MM.1S (cell line): ENCODE data around the gene GAREM1.

Source experiments
- DNase-seq: peaks from one replicate; pipeline ENCODE4 v3.0.0-alpha.2; 2015
- H2AFZ ChIP-seq: fragments of 300-600 bp; sonication (generic); 2 replicates; pipeline ENCODE4 v1.6.0; 2016; ENCODE audit warnings: antibody characterized with exemption, low read length
- H3F3A ChIP-seq: fragments of 300-600 bp; sonication (generic); 2 replicates; pipeline ENCODE4 v1.6.1; 2016; ENCODE audit warnings: mild to moderate bottlenecking, antibody characterized with exemption, low read length, moderate library complexity, mixed read lengths; ENCODE audit not compliant: insufficient read depth
- H3K27ac ChIP-seq: fragments of 300-600 bp; sonication (generic); 2 replicates; pipeline ENCODE4 v1.5.1; 2016; ENCODE audit warnings: mild to moderate bottlenecking, low read length
- H3K27me3 ChIP-seq: fragments of 300-600 bp; sonication (generic); replicated peaks from 2 replicates; pipeline ENCODE4 v1.6.0; 2016; ENCODE audit warnings: low read length; ENCODE audit not compliant: insufficient read depth
- H3K36me3 ChIP-seq: fragments of 300-600 bp; sonication (generic); replicated peaks from 2 replicates; pipeline ENCODE4 v1.6.1; 2016; ENCODE audit warnings: mild to moderate bottlenecking, low read length, mixed read lengths; ENCODE audit not compliant: insufficient read depth
- H3K4me1 ChIP-seq: fragments of 300-600 bp; sonication (generic); 2 replicates; pipeline ENCODE4 v1.6.1; 2016; ENCODE audit warnings: low read length, mixed read lengths
- H3K4me2 ChIP-seq: fragments of 300-600 bp; sonication (generic); 2 replicates; pipeline ENCODE4 v1.6.0; 2016; ENCODE audit warnings: low read depth, low read length
- H3K4me3 ChIP-seq: fragments of 300-600 bp; sonication (generic); 2 replicates; pipeline ENCODE4 v1.5.1; 2016; ENCODE audit warnings: low read length, mixed read lengths
- H3K79me2 ChIP-seq: fragments of 300-600 bp; sonication (generic); 2 replicates; pipeline ENCODE4 v1.6.1; 2016; ENCODE audit warnings: mixed run types, low read length, mixed read lengths
- H3K9ac ChIP-seq: fragments of 300-600 bp; sonication (generic); 2 replicates; pipeline ENCODE4 v1.6.1; 2016; ENCODE audit warnings: low read length, mixed read lengths
- H3K9me2 ChIP-seq: fragments of 300-600 bp; sonication (generic); replicated peaks from 2 replicates; pipeline ENCODE4 v1.6.1; 2016; ENCODE audit warnings: mild to moderate bottlenecking, low read length, mixed read lengths; ENCODE audit not compliant: insufficient read depth
- H3K9me3 ChIP-seq: fragments of 300-600 bp; sonication (generic); replicated peaks from 2 replicates; pipeline ENCODE4 v1.6.1; 2016; ENCODE audit warnings: mild to moderate bottlenecking, low read length, mixed read lengths; ENCODE audit not compliant: insufficient read depth
- H4K20me1 ChIP-seq: fragments of 300-600 bp; sonication (generic); 2 replicates; pipeline ENCODE4 v1.6.1; 2016; ENCODE audit warnings: mild to moderate bottlenecking, low read length, moderate library complexity, mixed read lengths; ENCODE audit not compliant: insufficient read depth
- CTCF ChIP-seq: fragments of 300-600 bp; sonication (generic); IDR thresholded peaks from 2 replicates; pipeline ENCODE4 v1.5.1; 2016; ENCODE audit warnings: antibody characterized with exemption, low read length, mixed read lengths
- EZH2 ChIP-seq: fragments of 300-600 bp; sonication (generic); optimal IDR thresholded peaks from 2 replicates; pipeline ENCODE3; 2017; ENCODE audit warnings: low read depth, mild to moderate bottlenecking, antibody characterized with exemption, low read length, mixed read lengths
- EZH2phosphoT487 ChIP-seq: fragments of 300-600 bp; sonication (generic); IDR thresholded peaks from 2 replicates; pipeline ENCODE4 v1.6.1; 2018; ENCODE audit warnings: antibody characterized with exemption, low read length

The GAREM1 gene

DNA sequence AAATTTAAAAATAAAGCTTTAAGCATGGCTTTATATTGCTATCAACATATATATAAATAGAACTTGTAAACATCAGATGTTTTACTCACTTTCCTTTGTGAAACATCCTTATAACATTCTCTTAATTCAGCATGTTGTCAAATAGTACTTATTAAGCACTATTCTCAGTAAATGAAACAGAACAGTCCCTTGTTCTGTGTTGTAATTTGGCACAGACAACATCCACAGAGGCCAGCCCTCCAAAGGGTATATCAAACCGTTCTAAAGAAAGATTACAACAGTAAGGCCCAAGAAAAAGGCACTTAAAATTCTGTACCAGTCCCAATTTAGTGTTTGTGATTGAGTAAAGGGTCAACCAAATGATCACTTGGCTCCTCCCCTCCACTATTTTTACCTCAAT, 46.0 kb downstream of the GAREM1 start:
- Histone ChIP-seq H3K9me3 (no peaks in the 10 kb centered on the region), H3K9ac (no peak overlapping the region), H3K4me2 (no peak overlapping the region), H2AFZ (no peak overlapping the region), H3K27me3 (no peaks in the 10 kb centered on the region), H3F3A (no peaks in the 10 kb centered on the region), H3K4me3 (no peak overlapping the region), H3K36me3 (no peaks in the 10 kb centered on the region), H3K9me2 (no peaks in the 10 kb centered on the region), H4K20me1 (no peaks in the 10 kb centered on the region), H3K4me1 (no peaks in the 10 kb centered on the region), H3K79me2 (no peaks in the 10 kb centered on the region), H3K27ac (no peak overlapping the region)
- no peak for DNase-seq
- TF ChIP-seq EZH2, result no peak
- no peak for TF ChIP-seq EZH2phosphoT487
- no peak for TF ChIP-seq CTCF

DNA sequence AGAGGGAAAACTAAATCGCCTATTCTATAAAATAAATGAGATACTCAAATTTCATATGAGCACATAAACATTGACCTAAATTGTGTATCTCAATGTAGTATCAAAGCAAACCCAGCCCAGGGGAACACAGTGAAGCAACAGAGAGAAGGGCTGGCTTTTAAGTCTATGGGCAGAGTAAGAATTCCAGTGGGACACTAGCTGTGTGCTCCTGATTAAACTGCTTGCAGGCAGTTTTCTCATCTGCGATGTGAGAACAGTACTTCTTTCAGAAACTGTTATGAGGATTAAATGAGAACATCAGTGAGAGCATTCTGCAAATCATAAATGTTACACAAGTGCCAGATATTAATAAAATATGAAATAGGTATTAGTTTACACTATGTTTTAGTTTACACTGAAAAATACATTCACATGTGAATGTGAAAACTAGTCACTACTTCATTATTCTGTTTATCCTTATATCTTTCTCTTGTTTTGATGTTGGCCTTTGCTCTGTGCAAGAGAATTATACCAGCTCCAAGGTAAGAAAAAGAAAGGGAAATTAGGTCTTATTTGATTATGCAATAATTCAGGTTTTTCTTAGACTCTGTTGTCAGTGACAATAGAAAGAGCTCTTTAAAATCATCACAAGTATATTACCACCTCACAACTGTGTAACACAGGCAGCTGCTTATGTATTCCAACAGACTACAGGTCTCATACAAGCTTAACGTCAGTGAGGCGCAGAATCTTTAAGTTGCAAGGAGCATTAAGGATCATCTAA, 47.5 kb downstream of the GAREM1 start:
- Histone ChIP-seq H2AFZ (no peak overlapping the region), H3K4me3 (no peak overlapping the region), H3K27me3 (no peaks in the 10 kb centered on the region), H4K20me1 (no peaks in the 10 kb centered on the region), H3K36me3 (no peaks in the 10 kb centered on the region), H3K9me2 (no peaks in the 10 kb centered on the region), H3K4me1 (no peaks in the 10 kb centered on the region), H3K4me2 (no peak overlapping the region), H3K9ac (no peak overlapping the region), H3K79me2 (no peaks in the 10 kb centered on the region), H3K9me3 (no peaks in the 10 kb centered on the region), H3F3A (no peaks in the 10 kb centered on the region), H3K27ac (no peak overlapping the region)
- no peak for TF ChIP-seq CTCF
- no peak for TF ChIP-seq EZH2phosphoT487
- no peak for TF ChIP-seq EZH2
- no peak for DNase-seq

DNA sequence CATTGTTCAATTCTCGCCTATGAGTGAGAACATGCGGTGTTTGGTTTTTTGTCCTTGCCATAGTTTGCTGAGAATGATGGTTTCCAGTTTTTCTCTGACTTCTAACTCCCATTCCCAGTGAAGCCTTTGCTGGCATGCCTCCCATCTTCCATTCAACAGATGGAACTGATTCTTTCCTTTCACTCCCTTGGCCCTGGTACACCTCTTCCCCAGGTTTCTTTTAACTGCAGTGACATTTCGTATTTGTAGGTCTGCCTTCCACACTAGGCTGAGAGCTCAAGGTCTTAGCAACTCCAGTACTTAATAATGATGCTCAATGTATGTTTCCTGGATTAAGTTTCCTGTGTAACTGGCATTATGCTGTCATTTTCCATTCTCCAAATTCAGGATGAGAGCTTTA, 48.5 kb downstream of the GAREM1 start:
- Histone ChIP-seq H3K27me3 (no peaks in the 10 kb centered on the region), H3K9ac (no peak overlapping the region), H3K9me3 (no peaks in the 10 kb centered on the region), H3K36me3 (no peaks in the 10 kb centered on the region), H2AFZ (no peak overlapping the region), H3K79me2 (no peaks in the 10 kb centered on the region), H3F3A (no peaks in the 10 kb centered on the region), H3K4me1 (no peaks in the 10 kb centered on the region), H3K9me2 (no peaks in the 10 kb centered on the region), H3K27ac (no peak overlapping the region), H3K4me2 (no peak overlapping the region), H4K20me1 (no peaks in the 10 kb centered on the region), H3K4me3 (no peak overlapping the region)
- TF ChIP-seq EZH2 (no peak), EZH2phosphoT487 (no peak), CTCF (no peak)
- no peak for DNase-seq
